SK-N-SH (cell line): ENCODE data around the gene OR4A15.

ENCODE experiments used
- MXI1 ChIP-seq: IDR thresholded peaks from 2 replicates; pipeline ENCODE4 v1.6.1; 2012; ENCODE audit warnings: mild to moderate bottlenecking, low read depth, low read length, improper control_type of control experiment
- POLR2AphosphoS5 ChIP-seq: IDR thresholded peaks from 2 replicates; pipeline ENCODE4 v1.6.1; 2012; ENCODE audit warnings: low read depth, low read length
- RCOR1 ChIP-seq: fragments of 150-350 bp; IDR thresholded peaks from 2 replicates; pipeline ENCODE4 v1.6.1; 2017; ENCODE audit warnings: antibody characterized with exemption, low read length
- RFX5 ChIP-seq: IDR thresholded peaks from 2 replicates; pipeline ENCODE4 v1.6.1; 2012; ENCODE audit warnings: mild to moderate bottlenecking, improper control_type of control experiment, low read length
- SIN3A ChIP-seq: IDR thresholded peaks from 2 replicates; pipeline ENCODE4 v1.6.1; 2012; ENCODE audit warnings: low read depth, mild to moderate bottlenecking, low read length, moderate library complexity, borderline replicate concordance
- TF ChIP-seq, protein P1 (sequence below): fragments of 200-600 bp; sonication (generic); IDR thresholded peaks from 2 replicates; pipeline ENCODE4 v1.6.1; 2017; ENCODE audit warnings: antibody characterized with exemption, mild to moderate bottlenecking, moderate library complexity
- TF ChIP-seq, protein P2 (sequence below): IDR thresholded peaks from 2 replicates; pipeline ENCODE4 v1.4.0; 2012; ENCODE audit warnings: low read depth, borderline replicate concordance

DNA sequence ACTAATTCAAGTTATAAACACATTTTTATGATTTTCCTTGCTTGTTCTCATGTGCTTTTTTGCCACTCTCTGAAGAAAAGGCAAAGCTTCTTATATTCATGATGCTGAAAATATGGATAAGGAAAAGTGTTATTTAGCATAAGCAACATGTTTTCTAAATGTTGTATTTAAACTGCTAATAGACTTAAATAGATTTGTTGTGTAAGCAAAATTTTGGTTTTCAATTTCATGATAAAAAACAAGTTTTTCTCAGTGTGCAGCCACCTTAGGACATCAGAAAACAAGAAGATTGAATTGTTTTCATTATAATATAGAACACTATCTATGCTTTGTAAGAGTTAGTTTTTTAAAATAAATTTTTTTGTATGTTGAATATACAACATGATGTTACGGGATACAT is 22.5 kb upstream of the OR4A15 start:
- TF ChIP-seq RFX5 (no peak), POLR2AphosphoS5 (no peak), MXI1 (no peak), RCOR1 (no peak), SIN3A (no peak)
- TF ChIP-seq, protein P1, sequence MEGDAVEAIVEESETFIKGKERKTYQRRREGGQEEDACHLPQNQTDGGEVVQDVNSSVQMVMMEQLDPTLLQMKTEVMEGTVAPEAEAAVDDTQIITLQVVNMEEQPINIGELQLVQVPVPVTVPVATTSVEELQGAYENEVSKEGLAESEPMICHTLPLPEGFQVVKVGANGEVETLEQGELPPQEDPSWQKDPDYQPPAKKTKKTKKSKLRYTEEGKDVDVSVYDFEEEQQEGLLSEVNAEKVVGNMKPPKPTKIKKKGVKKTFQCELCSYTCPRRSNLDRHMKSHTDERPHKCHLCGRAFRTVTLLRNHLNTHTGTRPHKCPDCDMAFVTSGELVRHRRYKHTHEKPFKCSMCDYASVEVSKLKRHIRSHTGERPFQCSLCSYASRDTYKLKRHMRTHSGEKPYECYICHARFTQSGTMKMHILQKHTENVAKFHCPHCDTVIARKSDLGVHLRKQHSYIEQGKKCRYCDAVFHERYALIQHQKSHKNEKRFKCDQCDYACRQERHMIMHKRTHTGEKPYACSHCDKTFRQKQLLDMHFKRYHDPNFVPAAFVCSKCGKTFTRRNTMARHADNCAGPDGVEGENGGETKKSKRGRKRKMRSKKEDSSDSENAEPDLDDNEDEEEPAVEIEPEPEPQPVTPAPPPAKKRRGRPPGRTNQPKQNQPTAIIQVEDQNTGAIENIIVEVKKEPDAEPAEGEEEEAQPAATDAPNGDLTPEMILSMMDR: no peak
- TF ChIP-seq, protein P2, sequence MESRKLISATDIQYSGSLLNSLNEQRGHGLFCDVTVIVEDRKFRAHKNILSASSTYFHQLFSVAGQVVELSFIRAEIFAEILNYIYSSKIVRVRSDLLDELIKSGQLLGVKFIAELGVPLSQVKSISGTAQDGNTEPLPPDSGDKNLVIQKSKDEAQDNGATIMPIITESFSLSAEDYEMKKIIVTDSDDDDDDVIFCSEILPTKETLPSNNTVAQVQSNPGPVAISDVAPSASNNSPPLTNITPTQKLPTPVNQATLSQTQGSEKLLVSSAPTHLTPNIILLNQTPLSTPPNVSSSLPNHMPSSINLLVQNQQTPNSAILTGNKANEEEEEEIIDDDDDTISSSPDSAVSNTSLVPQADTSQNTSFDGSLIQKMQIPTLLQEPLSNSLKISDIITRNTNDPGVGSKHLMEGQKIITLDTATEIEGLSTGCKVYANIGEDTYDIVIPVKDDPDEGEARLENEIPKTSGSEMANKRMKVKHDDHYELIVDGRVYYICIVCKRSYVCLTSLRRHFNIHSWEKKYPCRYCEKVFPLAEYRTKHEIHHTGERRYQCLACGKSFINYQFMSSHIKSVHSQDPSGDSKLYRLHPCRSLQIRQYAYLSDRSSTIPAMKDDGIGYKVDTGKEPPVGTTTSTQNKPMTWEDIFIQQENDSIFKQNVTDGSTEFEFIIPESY: no peak
